Measurements from ENCODE around the gene HPSE2.

The HPSE2 gene

DNA sequence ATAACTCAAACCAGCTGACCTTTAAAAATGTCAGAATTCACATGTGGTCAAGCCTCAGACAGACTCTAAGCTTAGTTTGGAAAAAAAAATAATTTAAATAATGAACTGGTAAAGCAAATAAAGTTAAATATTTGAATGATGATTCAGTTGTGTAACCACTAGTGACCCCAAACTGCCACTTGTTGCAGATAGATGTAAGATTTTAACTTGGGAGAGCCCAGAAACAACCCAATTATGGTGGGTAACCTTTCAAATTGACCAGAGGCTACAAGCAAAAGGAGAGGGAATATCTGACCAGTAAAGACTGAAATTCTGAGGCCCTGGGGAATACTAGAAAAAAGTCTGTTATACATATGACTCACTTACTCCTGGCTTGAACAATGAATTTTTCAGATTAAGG is 268.1 kb downstream of the HPSE2 start:
- Histone ChIP-seq H3K4me3 (ENCODE audit: insufficient read length, low read depth) (no peak overlapping the region), H3K9me3 (ENCODE audit: insufficient read depth, low read length) (no peaks in the 10 kb centered on the region), H3K4me1 (ENCODE audit: insufficient read depth, insufficient read length) (no peaks in the 10 kb centered on the region), H3K27me3 (ENCODE audit: insufficient read depth, insufficient read length) (no peaks in the 10 kb centered on the region), H3K9ac (ENCODE audit: insufficient read length, low read depth) (no peak overlapping the region), H3K36me3 (ENCODE audit: insufficient read depth, insufficient read length, low read length) (no peaks in the 10 kb centered on the region)
- DNase-seq (ENCODE audit: low read depth, low spot score) = no peak
- TF ChIP-seq ZNF274 (IDR thresholded peaks at IDR 0.05; ENCODE audit: low read depth, low read length) (no peak), YY1 (IDR thresholded peaks at IDR 0.05; ENCODE audit: insufficient read depth, insufficient read length) (no peak), SUZ12 (IDR thresholded peaks at IDR 0.05; ENCODE audit: extremely low read depth, insufficient read depth, insufficient read length) (no peak)

DNA sequence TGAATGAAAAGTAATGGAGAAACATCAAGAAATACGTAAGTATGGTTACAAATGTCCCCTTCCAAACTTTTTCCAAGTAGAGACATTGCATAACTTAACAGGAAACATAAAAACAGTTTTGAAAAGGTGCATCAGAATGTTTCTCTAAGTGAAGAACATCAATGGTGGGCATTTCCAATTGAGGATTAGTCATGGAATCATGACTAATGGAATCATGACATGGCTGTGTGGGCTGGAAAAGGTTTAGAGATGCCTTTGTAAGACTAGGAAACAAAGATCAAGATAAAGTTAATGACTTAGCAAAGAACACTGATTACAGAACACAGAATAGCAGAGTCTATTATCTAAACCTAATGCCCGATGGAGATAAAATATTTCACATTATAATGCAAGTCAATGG is 272.0 kb downstream of the HPSE2 start:
- Histone ChIP-seq H3K36me3 (ENCODE audit: insufficient read depth, insufficient read length, low read length) (no peaks in the 10 kb centered on the region), H3K9ac (ENCODE audit: insufficient read length, low read depth) (no peak overlapping the region), H3K4me3 (ENCODE audit: insufficient read length, low read depth) (no peak overlapping the region), H3K9me3 (ENCODE audit: insufficient read depth, low read length) (no peaks in the 10 kb centered on the region), H3K27me3 (ENCODE audit: insufficient read depth, insufficient read length) (no peaks in the 10 kb centered on the region), H3K4me1 (ENCODE audit: insufficient read depth, insufficient read length) (no peaks in the 10 kb centered on the region)
- no peak for DNase-seq (ENCODE audit: low read depth, low spot score)
- TF ChIP-seq YY1 (IDR thresholded peaks at IDR 0.05; ENCODE audit: insufficient read depth, insufficient read length) (no peak), ZNF274 (IDR thresholded peaks at IDR 0.05; ENCODE audit: low read depth, low read length) (no peak), SUZ12 (IDR thresholded peaks at IDR 0.05; ENCODE audit: extremely low read depth, insufficient read depth, insufficient read length) (no peak)

DNA sequence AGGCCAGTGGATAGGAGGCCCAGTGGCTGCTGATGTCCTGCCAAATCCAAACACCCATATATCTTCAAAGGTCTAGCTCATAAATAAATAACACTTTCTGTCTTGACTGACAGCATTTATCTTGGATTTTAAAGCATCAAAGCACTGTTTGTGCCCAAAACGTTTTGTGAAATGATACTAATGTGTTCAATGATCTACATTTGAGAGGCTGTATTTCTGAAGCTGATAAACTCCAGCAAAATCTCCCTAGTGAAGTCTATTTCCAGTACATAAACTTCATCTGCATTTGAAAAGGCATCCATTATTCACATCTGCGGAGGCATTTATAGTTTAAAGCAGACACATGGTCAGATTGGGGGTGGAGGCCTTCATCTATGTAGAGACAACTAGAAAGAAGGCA is 276.3 kb downstream of the HPSE2 start:
- Histone ChIP-seq H3K9ac (ENCODE audit: insufficient read length, low read depth) (no peak overlapping the region), H3K9me3 (ENCODE audit: insufficient read depth, low read length) (no peaks in the 10 kb centered on the region), H3K4me3 (ENCODE audit: insufficient read length, low read depth) (no peak overlapping the region), H3K27me3 (ENCODE audit: insufficient read depth, insufficient read length) (no peaks in the 10 kb centered on the region), H3K36me3 (ENCODE audit: insufficient read depth, insufficient read length, low read length) (no peaks in the 10 kb centered on the region), H3K4me1 (ENCODE audit: insufficient read depth, insufficient read length) (no peaks in the 10 kb centered on the region)
- TF ChIP-seq ZNF274 (IDR thresholded peaks at IDR 0.05; ENCODE audit: low read depth, low read length) (no peak), YY1 (IDR thresholded peaks at IDR 0.05; ENCODE audit: insufficient read depth, insufficient read length) (no peak), SUZ12 (IDR thresholded peaks at IDR 0.05; ENCODE audit: extremely low read depth, insufficient read depth, insufficient read length) (no peak)
- DNase-seq (ENCODE audit: low read depth, low spot score) = no peak

DNA sequence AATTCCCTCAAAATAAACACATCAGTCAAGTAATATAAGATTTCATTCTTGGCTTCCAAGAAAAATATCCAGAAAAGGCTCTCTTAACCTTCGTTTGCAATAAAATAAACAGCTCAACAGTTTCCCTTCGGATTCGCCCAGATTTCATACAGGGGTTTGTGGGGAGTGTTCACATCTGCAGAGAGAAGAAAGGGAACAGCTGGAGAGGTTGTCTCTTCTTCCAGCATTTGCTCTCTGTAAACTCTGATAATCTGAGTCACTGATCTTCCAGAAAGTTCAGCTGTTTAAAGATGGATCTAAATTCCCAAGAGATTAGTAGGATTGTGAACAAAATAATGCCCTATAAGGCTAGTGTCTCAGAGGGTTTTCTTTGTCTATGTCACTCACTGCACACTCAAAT is 277.9 kb downstream of the HPSE2 start:
- H3K9me3 ChIP-seq (ENCODE audit: insufficient read depth, low read length) = no peaks in the 10 kb centered on the region

DNA sequence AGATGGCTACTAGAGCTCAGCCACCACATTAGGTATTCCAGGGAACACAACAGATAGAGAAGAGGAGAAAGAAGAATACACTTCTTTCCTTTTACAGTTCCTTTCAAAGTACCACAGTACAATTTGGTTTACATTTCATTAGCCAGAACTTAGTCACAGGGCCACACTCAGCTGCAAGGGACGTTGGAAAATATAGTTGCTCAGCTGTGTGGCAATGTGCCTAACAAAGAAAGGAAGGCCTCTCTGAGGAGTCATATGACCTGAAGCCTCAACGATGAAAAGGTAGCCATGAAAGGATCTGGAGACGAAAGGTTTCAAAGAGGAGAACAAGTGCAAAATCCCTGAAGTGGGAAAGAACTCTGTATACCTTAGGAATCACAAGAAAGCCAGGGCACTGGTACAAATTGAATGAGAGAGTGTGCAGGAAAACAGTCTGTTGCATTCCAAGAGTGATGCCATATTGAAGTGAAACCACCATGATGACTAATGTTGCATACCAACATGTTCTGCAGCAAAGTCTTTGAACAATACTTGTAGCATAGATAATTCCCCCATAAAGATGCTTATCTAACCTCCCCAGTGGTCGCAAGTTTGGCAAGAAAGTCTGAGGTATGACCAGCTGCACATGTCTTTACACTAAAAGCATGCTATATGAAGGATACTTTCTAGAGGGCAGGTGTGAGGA is 278.9 kb downstream of the HPSE2 start:
- Histone ChIP-seq H3K9ac (ENCODE audit: insufficient read length, low read depth) (no peak overlapping the region), H3K4me3 (ENCODE audit: insufficient read length, low read depth) (no peak overlapping the region), H3K4me1 (ENCODE audit: insufficient read depth, insufficient read length) (no peaks in the 10 kb centered on the region), H3K36me3 (ENCODE audit: insufficient read depth, insufficient read length, low read length) (no peaks in the 10 kb centered on the region), H3K27me3 (ENCODE audit: insufficient read depth, insufficient read length) (no peaks in the 10 kb centered on the region), H3K9me3 (ENCODE audit: insufficient read depth, low read length) (no peaks in the 10 kb centered on the region)
- TF ChIP-seq YY1 (IDR thresholded peaks at IDR 0.05; ENCODE audit: insufficient read depth, insufficient read length) (no peak), SUZ12 (IDR thresholded peaks at IDR 0.05; ENCODE audit: extremely low read depth, insufficient read depth, insufficient read length) (no peak), ZNF274 (IDR thresholded peaks at IDR 0.05; ENCODE audit: low read depth, low read length) (no peak)
- DNase-seq (ENCODE audit: low read depth, low spot score) = no peak

More for the DNA sequence above, 277.9 kb downstream of the HPSE2 start:
- H3K4me3 ChIP-seq (ENCODE audit: insufficient read length, low read depth) = no peak overlapping the region
- H3K27me3 ChIP-seq (ENCODE audit: insufficient read depth, insufficient read length) = no peaks in the 10 kb centered on the region
- H3K4me1 ChIP-seq (ENCODE audit: insufficient read depth, insufficient read length) = no peaks in the 10 kb centered on the region
- no peak overlapping the region for H3K9ac ChIP-seq (ENCODE audit: insufficient read length, low read depth)
- TF ChIP-seq ZNF274 (IDR thresholded peaks at IDR 0.05; ENCODE audit: low read depth, low read length) = no peak
- no peak for TF ChIP-seq YY1 (IDR thresholded peaks at IDR 0.05; ENCODE audit: insufficient read depth, insufficient read length)
- no peak for TF ChIP-seq SUZ12 (IDR thresholded peaks at IDR 0.05; ENCODE audit: extremely low read depth, insufficient read depth, insufficient read length)
- no peak for DNase-seq (ENCODE audit: low read depth, low spot score)
- no peaks in the 10 kb centered on the region for H3K36me3 ChIP-seq (ENCODE audit: insufficient read depth, insufficient read length, low read length)

DNA sequence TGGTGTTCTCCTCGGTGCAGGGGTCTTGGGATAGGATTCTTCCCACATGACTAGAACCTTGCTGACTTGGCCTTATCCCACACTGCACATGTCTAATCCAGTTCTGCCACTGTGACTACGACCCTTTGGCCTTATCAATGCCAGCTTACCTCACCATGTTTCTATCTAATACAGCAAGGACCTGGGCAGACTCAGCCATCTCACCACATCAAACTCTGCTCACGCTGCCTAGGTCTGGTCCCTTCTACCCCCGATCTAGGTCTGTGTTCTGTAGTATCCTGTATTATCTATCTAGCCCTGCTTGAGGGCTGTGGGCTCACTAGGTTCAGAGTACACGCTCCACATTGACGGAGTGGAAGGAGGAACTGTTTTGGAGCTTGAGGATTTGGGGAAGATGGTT is 282.4 kb downstream of the HPSE2 start:
- no peaks in the 10 kb centered on the region for H3K4me1 ChIP-seq (ENCODE audit: insufficient read depth, insufficient read length)
- H3K9me3 ChIP-seq (ENCODE audit: insufficient read depth, low read length) = no peaks in the 10 kb centered on the region

DNA sequence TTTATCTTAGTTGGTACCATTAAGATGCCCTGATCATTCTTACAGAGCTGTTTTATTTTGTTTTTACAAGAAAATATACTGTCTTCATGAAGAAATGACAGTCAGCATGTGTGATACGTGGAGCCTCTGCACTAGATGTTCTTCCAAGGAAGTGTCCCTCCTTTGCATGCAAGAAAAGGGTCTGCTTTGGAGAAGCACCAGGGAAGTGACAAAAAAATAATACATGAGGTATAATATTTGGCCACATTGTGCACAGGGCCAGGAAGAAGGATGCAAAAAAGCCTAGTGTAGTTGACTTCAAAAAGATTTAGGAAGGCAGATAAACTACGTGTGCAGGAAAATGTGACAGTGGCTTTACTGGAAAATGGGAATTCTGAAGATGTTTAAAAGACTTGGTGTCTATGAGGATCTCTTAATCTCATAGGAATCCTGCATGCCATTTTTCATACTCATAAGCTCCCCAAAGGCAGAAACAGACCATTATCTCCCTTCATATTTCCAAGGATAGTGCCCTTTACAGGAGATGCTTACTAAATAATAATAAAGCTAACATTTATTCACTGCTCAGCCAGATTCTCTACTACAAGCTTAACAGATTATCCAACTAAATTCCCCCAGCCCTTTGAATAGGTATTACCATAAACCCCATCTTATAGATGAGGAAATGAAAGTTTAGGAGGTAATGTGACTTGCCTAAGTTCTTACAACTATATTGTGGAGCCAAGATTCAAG is 284.2 kb downstream of the HPSE2 start:
- TF ChIP-seq ZNF274 (IDR thresholded peaks at IDR 0.05; ENCODE audit: low read depth, low read length) (no peak), SUZ12 (IDR thresholded peaks at IDR 0.05; ENCODE audit: extremely low read depth, insufficient read depth, insufficient read length) (no peak), YY1 (IDR thresholded peaks at IDR 0.05; ENCODE audit: insufficient read depth, insufficient read length) (no peak)
- Histone ChIP-seq H3K27me3 (ENCODE audit: insufficient read depth, insufficient read length) (no peaks in the 10 kb centered on the region), H3K36me3 (ENCODE audit: insufficient read depth, insufficient read length, low read length) (no peaks in the 10 kb centered on the region), H3K4me1 (ENCODE audit: insufficient read depth, insufficient read length) (no peaks in the 10 kb centered on the region), H3K9me3 (ENCODE audit: insufficient read depth, low read length) (no peaks in the 10 kb centered on the region), H3K4me3 (ENCODE audit: insufficient read length, low read depth) (no peak overlapping the region), H3K9ac (ENCODE audit: insufficient read length, low read depth) (no peak overlapping the region)
- no peak for DNase-seq (ENCODE audit: low read depth, low spot score)

More for the DNA sequence above, 282.4 kb downstream of the HPSE2 start:
- DNase-seq (ENCODE audit: low read depth, low spot score) = no peak
- no peaks in the 10 kb centered on the region for H3K36me3 ChIP-seq (ENCODE audit: insufficient read depth, insufficient read length, low read length)
- H3K9ac ChIP-seq (ENCODE audit: insufficient read length, low read depth) = no peak overlapping the region
- TF ChIP-seq ZNF274 (IDR thresholded peaks at IDR 0.05; ENCODE audit: low read depth, low read length) = no peak
- TF ChIP-seq YY1 (IDR thresholded peaks at IDR 0.05; ENCODE audit: insufficient read depth, insufficient read length) = no peak
- TF ChIP-seq SUZ12 (IDR thresholded peaks at IDR 0.05; ENCODE audit: extremely low read depth, insufficient read depth, insufficient read length) = no peak
- no peak overlapping the region for H3K4me3 ChIP-seq (ENCODE audit: insufficient read length, low read depth)
- no peaks in the 10 kb centered on the region for H3K27me3 ChIP-seq (ENCODE audit: insufficient read depth, insufficient read length)

All from NT2/D1 (cell line).